MM.1S (cell line): ENCODE results near the gene PARVB.

Experiments
- EZH2 ChIP-seq: fragments of 300-600 bp; sonication (generic); optimal IDR thresholded peaks from 2 replicates; pipeline ENCODE3; 2017; ENCODE audit warnings: low read depth, mild to moderate bottlenecking, antibody characterized with exemption, low read length, mixed read lengths
- EZH2phosphoT487 ChIP-seq: fragments of 300-600 bp; sonication (generic); IDR thresholded peaks from 2 replicates; pipeline ENCODE4 v1.6.1; 2018; ENCODE audit warnings: antibody characterized with exemption, low read length
- TF ChIP-seq, protein P1 (sequence below): fragments of 300-600 bp; sonication (generic); IDR thresholded peaks from 2 replicates; pipeline ENCODE4 v1.5.1; 2016; ENCODE audit warnings: antibody characterized with exemption, low read length, mixed read lengths

- TF ChIP-seq, protein P1, sequence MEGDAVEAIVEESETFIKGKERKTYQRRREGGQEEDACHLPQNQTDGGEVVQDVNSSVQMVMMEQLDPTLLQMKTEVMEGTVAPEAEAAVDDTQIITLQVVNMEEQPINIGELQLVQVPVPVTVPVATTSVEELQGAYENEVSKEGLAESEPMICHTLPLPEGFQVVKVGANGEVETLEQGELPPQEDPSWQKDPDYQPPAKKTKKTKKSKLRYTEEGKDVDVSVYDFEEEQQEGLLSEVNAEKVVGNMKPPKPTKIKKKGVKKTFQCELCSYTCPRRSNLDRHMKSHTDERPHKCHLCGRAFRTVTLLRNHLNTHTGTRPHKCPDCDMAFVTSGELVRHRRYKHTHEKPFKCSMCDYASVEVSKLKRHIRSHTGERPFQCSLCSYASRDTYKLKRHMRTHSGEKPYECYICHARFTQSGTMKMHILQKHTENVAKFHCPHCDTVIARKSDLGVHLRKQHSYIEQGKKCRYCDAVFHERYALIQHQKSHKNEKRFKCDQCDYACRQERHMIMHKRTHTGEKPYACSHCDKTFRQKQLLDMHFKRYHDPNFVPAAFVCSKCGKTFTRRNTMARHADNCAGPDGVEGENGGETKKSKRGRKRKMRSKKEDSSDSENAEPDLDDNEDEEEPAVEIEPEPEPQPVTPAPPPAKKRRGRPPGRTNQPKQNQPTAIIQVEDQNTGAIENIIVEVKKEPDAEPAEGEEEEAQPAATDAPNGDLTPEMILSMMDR = no peak
- no peak for TF ChIP-seq EZH2
- no peak for TF ChIP-seq EZH2phosphoT487
Measured at GRCh38 chr22:44097263-44098020, 73.3 kb downstream of the PARVB start.
